ENCODE data around the gene TCF3. TPM values are rescaled to one million over a fixed set of nuclear protein-coding genes. Genes with fewer than 3 reads are reported as not detected.

The TCF3 gene
- total RNA-seq, 2 experiments from 2014 or later, result 518 to 811 TPM

GRCh38 chr19:1650650-1651567, 1.5 kb downstream of the TCF3 start:
- H3K79me2 ChIP-seq (ENCODE audit: insufficient read depth, low read depth, low read length), result peaks cover 56% of the 10 kb centered on the region
- H2AFZ ChIP-seq (ENCODE audit: low read length), result no peak overlapping the region
- POLR2A ChIA-PET, result interaction anchor here (0.6 to 1.6 kb wide), 7 partner anchors 16 to 473 kb away, joined by 3 to 7 read pairs (median 4); no protein-coding TSS in a partner anchor
- peak; percentile 75 for DNase-seq (ENCODE audit: low spot score)
- no peaks in the 10 kb centered on the region for H3K9me3 ChIP-seq (ENCODE audit: low read length)
- H3K9me2 ChIP-seq (ENCODE audit: insufficient read depth, low read length), result no peaks in the 10 kb centered on the region
- peak overlapping the region; percentile 94 for H3K4me3 ChIP-seq (ENCODE audit: low read depth, low read length, poor library complexity, severe bottlenecking)
- H3K4me1 ChIP-seq (ENCODE audit: insufficient read depth, low read length, poor library complexity, severe bottlenecking), result peaks cover 62% of the 10 kb centered on the region
- BruUV-seq (replicated peaks), result TSS peak; percentile 66
- intact Hi-C loops (cut with micrococcal nuclease; ENCODE audit: unreplicated experiment), result no loop called here
- peaks cover 57% of the 10 kb centered on the region for H3K36me3 ChIP-seq (ENCODE audit: insufficient read depth, low read length)
- peak overlapping the region; percentile 98 for H3K27ac ChIP-seq (ENCODE audit: low read depth, low read length, poor library complexity, severe bottlenecking)
- no peaks in the 10 kb centered on the region for H4K20me1 ChIP-seq (ENCODE audit: insufficient read depth, low read length)
- H3K4me2 ChIP-seq (ENCODE audit: low read length), result peak overlapping the region; percentile 93
- TF ChIP-seq EZH2phosphoT487 (IDR thresholded peaks at IDR 0.05; ENCODE audit: borderline replicate concordance, low read depth, low read length) (no peak), CTCF (conservative IDR thresholded peaks at IDR 0.05; ENCODE audit: low read length) (peak; percentile 50; the same call in 1 of the 2 replicates)
- CTCF ChIA-PET (ENCODE audit: unreplicated experiment), result interaction anchor here (0.9 kb wide), 1 partner anchor 11 kb away, joined by 8 read pairs; no protein-coding TSS in a partner anchor

- H4K20me1 ChIP-seq (ENCODE audit: insufficient read depth, low read length), result no peaks in the 10 kb centered on the region; the same call in 1 of the 2 replicates
- H2AFZ ChIP-seq (ENCODE audit: low read length), result no peak overlapping the region
- peaks cover 66% of the 10 kb centered on the region for H3K36me3 ChIP-seq (ENCODE audit: insufficient read depth, low read length)
- intact Hi-C loops (cut with micrococcal nuclease; ENCODE audit: unreplicated experiment), result loop anchor here (2.0 to 5.0 kb wide), 2 partner anchors 31 to 383 kb away; partner anchors contain the start of gene CIRBP
- CTCF ChIA-PET (ENCODE audit: unreplicated experiment), result interaction anchor here (0.9 kb wide), 1 partner anchor 11 kb away, joined by 8 read pairs; no protein-coding TSS in a partner anchor
- H3K4me1 ChIP-seq (ENCODE audit: insufficient read depth, low read length, poor library complexity, severe bottlenecking), result peaks cover 62% of the 10 kb centered on the region
- TF ChIP-seq EZH2phosphoT487 (IDR thresholded peaks at IDR 0.05; ENCODE audit: borderline replicate concordance, low read depth, low read length) (no peak), CTCF (conservative IDR thresholded peaks at IDR 0.05; ENCODE audit: low read length) (no peak)
- H3K9me3 ChIP-seq (ENCODE audit: low read length), result no peaks in the 10 kb centered on the region
- peak overlapping the region; percentile 94 for H3K4me3 ChIP-seq (ENCODE audit: low read depth, low read length, poor library complexity, severe bottlenecking)
- peak overlapping the region; percentile 93 for H3K4me2 ChIP-seq (ENCODE audit: low read length)
- peak overlapping the region; percentile 98 for H3K27ac ChIP-seq (ENCODE audit: low read depth, low read length, poor library complexity, severe bottlenecking)
- H3K79me2 ChIP-seq (ENCODE audit: insufficient read depth, low read depth, low read length), result peaks cover 65% of the 10 kb centered on the region
- POLR2A ChIA-PET, result interaction anchor here (0.6 to 1.8 kb wide), 9 partner anchors 16 to 472 kb away, joined by 3 to 7 read pairs (median 5); no protein-coding TSS in a partner anchor
- DNase-seq (ENCODE audit: low spot score), result no peak
- no peaks in the 10 kb centered on the region for H3K9me2 ChIP-seq (ENCODE audit: insufficient read depth, low read length)
- no TSS peak for BruUV-seq (replicated peaks)
Observed at GRCh38 chr19:1649706-1650649, 2.4 kb downstream of the TCF3 start.
